ENCODE data around the gene PDXP.

- TF ChIP-seq, protein P1, sequence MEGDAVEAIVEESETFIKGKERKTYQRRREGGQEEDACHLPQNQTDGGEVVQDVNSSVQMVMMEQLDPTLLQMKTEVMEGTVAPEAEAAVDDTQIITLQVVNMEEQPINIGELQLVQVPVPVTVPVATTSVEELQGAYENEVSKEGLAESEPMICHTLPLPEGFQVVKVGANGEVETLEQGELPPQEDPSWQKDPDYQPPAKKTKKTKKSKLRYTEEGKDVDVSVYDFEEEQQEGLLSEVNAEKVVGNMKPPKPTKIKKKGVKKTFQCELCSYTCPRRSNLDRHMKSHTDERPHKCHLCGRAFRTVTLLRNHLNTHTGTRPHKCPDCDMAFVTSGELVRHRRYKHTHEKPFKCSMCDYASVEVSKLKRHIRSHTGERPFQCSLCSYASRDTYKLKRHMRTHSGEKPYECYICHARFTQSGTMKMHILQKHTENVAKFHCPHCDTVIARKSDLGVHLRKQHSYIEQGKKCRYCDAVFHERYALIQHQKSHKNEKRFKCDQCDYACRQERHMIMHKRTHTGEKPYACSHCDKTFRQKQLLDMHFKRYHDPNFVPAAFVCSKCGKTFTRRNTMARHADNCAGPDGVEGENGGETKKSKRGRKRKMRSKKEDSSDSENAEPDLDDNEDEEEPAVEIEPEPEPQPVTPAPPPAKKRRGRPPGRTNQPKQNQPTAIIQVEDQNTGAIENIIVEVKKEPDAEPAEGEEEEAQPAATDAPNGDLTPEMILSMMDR (IDR thresholded peaks at IDR 0.05 in 4 of 5, conservative IDR thresholded peaks at IDR 0.05 in 1 of 5), result no peak
- TF ChIP-seq POLR2A (IDR thresholded peaks at IDR 0.05), result no peak
Observed at GRCh38 chr22:37659897-37660708, 1.6 kb downstream of the PDXP start.
